Heart left ventricle (tissue), 16 donors: ENCODE results near the gene IHH. TPM values are rescaled to one million over a fixed set of nuclear protein-coding genes. Genes with fewer than 3 reads are reported as not detected.

ENCODE experiments used
- ATAC-seq, 4 donors: fragments of 200-7000 bp; cut with Tn5 transposase; one replicate each; pipeline ENCODE4 v1.9.1; 2020 to 2022; ENCODE audit warnings: moderate library complexity in 4 of 4, mild to moderate bottlenecking in 3 of 4, moderate number of reproducible peaks in 1 of 4
- DNase-seq, 5 donors: peaks; one replicate each; pipeline ENCODE4 v3.0.0-alpha.2; 2020
- H3K27ac ChIP-seq, 12 donors: fragments of 200-600 bp; sonication (generic) in 4 of 12; one replicate each; pipeline versions ENCODE4 v1.5.0 to v1.8.0; 2016 to 2022; ENCODE audit warnings: mild to moderate bottlenecking in 2 of 12
- H3K27me3 ChIP-seq, 9 donors: fragments of 200-600 bp; sonication (generic) in 2 of 9; one replicate each; pipeline versions ENCODE4 v1.5.1 to v1.8.0; 2016 to 2022; ENCODE audit warnings: mild to moderate bottlenecking in 3 of 9
- H3K36me3 ChIP-seq, 9 donors: fragments of 200-600 bp; sonication (generic) in 2 of 9; one replicate each; pipeline versions ENCODE4 v1.5.0 to v1.8.0; 2018 to 2022; ENCODE audit warnings: mild to moderate bottlenecking in 2 of 9
- H3K4me1 ChIP-seq, 12 donors: fragments of 200-600 bp; sonication (generic) in 4 of 12; one replicate each; pipeline versions ENCODE4 v1.5.0 to v1.8.0; 2016 to 2022; ENCODE audit warnings: mild to moderate bottlenecking in 3 of 12
- H3K4me3 ChIP-seq, 12 donors: fragments of 200-600 bp; sonication (generic) in 4 of 12; one replicate each; pipeline versions ENCODE4 v1.5.0 to v1.8.0; 2017 to 2022; ENCODE audit warnings: mild to moderate bottlenecking in 9 of 12, moderate library complexity in 4 of 12
- H3K9me3 ChIP-seq, 12 donors: fragments of 200-600 bp; sonication (generic) in 4 of 12; one replicate each; pipeline versions ENCODE4 v1.5.0 to v1.8.0; 2016 to 2022; ENCODE audit warnings: mild to moderate bottlenecking in 1 of 12
- CTCF ChIP-seq, 12 donors: fragments of 200-600 bp; sonication (generic) in 4 of 12; IDR thresholded peaks; one replicate each; pipeline versions ENCODE4 v1.5.0 to v1.8.0; 2018 to 2022; ENCODE audit warnings: antibody characterized with exemption in 12 of 12, mild to moderate bottlenecking in 5 of 12
- POLR2A ChIP-seq, 2 donors: fragments of 450-650 bp; IDR thresholded peaks; one replicate each; pipeline ENCODE4 v1.6.1; 2017; ENCODE audit warnings: antibody characterized with exemption in 2 of 2, mild to moderate bottlenecking in 2 of 2, moderate library complexity in 2 of 2
- WGBS, 4 donors: extraction: QIAGEN DNeasy Blood & Tissue Kit in 2 of 4; methylation state at CpG; one replicate each; pipeline versions ENCODE4 v1.1.5 to v1.1.7; 2013 to 2018; 5-methylcytosine and 5-hydroxymethylcytosine counted together
- intact Hi-C, 10 donors: fragments of 100-400 bp; cut with DNase I; formaldehyde crosslinking; loops; one replicate each; pipeline versions ENCODE4 v1.11.1 to v1.14.2; 2022
- polyA plus RNA-seq, 2 donors: library from polyadenylated mRNA; stranded (reverse); fragments of 200-250 nt; gene quantifications; one replicate each; pipeline ENCODE4 v1.2.3, GENCODE V29; 2013
- total RNA-seq, 9 donors: library from RNA; depleted of rRNA in 2 of 9; stranded (reverse); fragments of >200 nt in 2 of 9; fragmentation: NEBNext Ultra II Directional in 3 of 9; extraction: Animal tissue kit (Norgen Biotek cat#: 25700) in 3 of 9; gene quantifications; one replicate each; pipeline versions ENCODE4 v1.1.0 to v1.2.4, GENCODE V29; 2016 to 2023
- donor health status: ischemic (EF 13 %, LVEDD 7.1; RV severe dilation, severe dysfunction).
- donor health status: healthy with polysubstance abuse.
- donor health status: DM: no; HTN: yes; CAD: no.
- donor health status: DM: no; HTN: no; CAD: no.
- donor health status: ischemic (EF 25% LVEDD 6.9; RV normal size, moderate dysfunction).
- donor health status: ischemic (EF 25% LVEDD 5.7; RV mildly dilated, moderate dysfunction).
- donor health status: healthy.
- donor health status: DM: yes; HTN: yes; CAD: no.
- donor health status: ischemic (EF 35%, LVEDD 5.7; RV mildly dilated, moderate dysfunction).
- donor health status: nonischemic (EF 11% LVEDD 7.7; RV severe dilation, severe dysfunction).
- donor health status: DM: yes; HTN: yes; CAD: no.
- donor health status: PGD.
- donor health status: ischemic (EF 29% LVEDD 5.4; RV normal size, mild dysfunction).
- donor health status: nonischemic (EF 23%, LVEDD 6.1; RV moderate dilation, normal function).

The IHH gene
- total and polyA plus RNA-seq, 11 donors = not detected

DNA sequence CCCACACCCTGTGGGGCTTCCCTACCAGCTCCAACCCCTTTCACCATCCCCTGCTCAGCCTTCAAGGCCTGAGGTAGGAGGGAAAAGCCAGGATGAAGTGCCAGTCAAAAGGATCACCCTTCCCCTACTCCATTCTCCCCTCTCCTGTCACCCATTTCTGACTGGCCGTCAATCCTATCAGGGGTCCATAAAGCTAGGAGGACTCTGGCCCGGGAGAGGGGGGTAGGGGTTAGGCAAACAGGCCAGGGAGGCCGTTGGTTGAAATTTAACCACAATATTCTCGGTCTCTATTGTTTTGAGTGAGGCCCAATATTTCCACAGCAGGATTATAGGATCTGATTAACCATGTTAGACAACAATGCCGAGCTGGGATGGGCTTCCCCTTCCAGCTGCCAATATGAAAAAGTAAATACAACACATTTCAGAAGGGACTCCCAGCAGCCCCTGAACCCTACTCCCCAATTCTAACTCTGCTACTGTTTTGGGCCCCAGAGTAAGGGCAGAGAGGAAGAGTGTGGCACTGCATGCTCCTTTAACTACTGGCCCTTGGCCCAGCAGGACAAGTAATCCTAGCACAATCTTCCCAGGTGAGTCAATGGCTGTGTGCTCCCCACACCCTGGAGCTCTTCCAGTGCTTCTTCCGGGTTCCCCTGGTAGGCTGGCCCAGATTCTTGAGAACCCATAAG, 10.6 kb upstream of the IHH start:
- ATAC-seq = no peak
- intact Hi-C loops = loop anchor here in 6 of 10 donors (5.0 kb wide), 3 partner anchors 46 to 86 kb away; no protein-coding TSS in a partner anchor
- Histone ChIP-seq H3K27me3 (no peaks in the 10 kb centered on the region), H3K27ac (no peak overlapping the region), H3K36me3 (peaks cover 0 to 26% (median 20%) of the 10 kb centered on the region in 9 donors), H3K4me3 (no peak overlapping the region), H3K9me3 (no peaks in the 10 kb centered on the region), H3K4me1 (peaks cover 0 to 5% (median 0%) of the 10 kb centered on the region in 12 donors)
- 73 to 88% (median 87%) methylated on average over 6 of the region's 6 CpGs for WGBS, 4 donors
- no peak for TF ChIP-seq POLR2A (IDR thresholded peaks at IDR 0.05)
- no peak for TF ChIP-seq CTCF (IDR thresholded peaks at IDR 0.05)
- DNase-seq = no peak

DNA sequence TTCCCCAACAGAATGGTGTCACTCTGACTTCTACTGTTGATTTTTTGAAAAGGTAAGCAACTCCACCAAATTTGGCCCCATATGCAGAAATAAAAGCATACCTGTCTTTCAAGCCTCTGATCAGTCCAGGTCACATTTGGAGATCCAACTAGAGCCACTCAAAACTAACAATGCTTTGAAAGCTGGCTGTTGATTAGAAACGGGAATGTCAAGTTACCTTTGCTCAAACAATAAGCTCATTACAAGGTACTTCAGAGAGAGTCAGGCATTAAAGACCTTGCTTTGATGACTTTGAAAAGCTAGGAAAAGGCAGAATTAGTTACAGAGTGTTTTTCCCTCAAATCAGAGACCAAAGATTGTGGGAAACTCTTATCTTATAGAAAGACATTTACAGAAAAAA, 4.8 kb upstream of the IHH start:
- H3K4me1 ChIP-seq = peaks cover 0 to 9% (median 5%) of the 10 kb centered on the region in 12 donors
- H3K27me3 ChIP-seq = peaks cover 15 to 37% (median 24%) of the 10 kb centered on the region in 9 donors
- WGBS, 4 donors = 79 to 93% (median 83%) methylated on average over 1 of the region's 1 CpG
- no peak for ATAC-seq
- no peak overlapping the region for H3K4me3 ChIP-seq
- DNase-seq = no peak
- intact Hi-C loops = no loop called here
- H3K36me3 ChIP-seq = no peaks in the 10 kb centered on the region
- H3K27ac ChIP-seq = no peak overlapping the region
- H3K9me3 ChIP-seq = no peaks in the 10 kb centered on the region
- TF ChIP-seq CTCF (IDR thresholded peaks at IDR 0.05) = no peak

DNA sequence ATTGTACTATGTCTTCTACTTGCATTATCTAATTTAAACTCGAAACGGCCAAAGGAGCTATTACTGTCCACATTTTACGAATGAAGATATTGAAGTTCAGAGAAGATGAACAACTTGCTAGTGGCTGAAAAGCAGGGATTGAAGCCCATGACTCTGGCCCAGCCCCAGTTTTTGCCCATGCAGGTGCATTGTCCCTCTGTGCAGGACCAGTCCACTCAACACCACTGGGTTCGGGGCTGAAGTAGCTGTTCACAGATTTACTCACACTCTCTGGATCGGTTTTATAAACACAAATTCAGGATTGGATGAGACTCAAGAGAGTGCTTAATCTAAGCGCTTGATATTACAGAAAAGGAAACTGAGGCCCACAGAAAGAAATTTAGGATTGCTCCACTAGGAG, 1.4 kb upstream of the IHH start:
- DNase-seq = no peak
- H3K27ac ChIP-seq = no peak overlapping the region
- no peaks in the 10 kb centered on the region for H3K36me3 ChIP-seq
- H3K9me3 ChIP-seq = no peaks in the 10 kb centered on the region
- intact Hi-C loops = no loop called here
- H3K4me1 ChIP-seq = peaks cover 12 to 42% (median 33%) of the 10 kb centered on the region in 12 donors
- 64 to 79% (median 68%) methylated on average over 6 of the region's 6 CpGs for WGBS, 4 donors
- H3K27me3 ChIP-seq = peaks cover 46 to 69% (median 57%) of the 10 kb centered on the region in 9 donors
- no peak for ATAC-seq
- no peak for TF ChIP-seq POLR2A (IDR thresholded peaks at IDR 0.05)
- no peak for TF ChIP-seq CTCF (IDR thresholded peaks at IDR 0.05)
- H3K4me3 ChIP-seq = no peak overlapping the region

DNA sequence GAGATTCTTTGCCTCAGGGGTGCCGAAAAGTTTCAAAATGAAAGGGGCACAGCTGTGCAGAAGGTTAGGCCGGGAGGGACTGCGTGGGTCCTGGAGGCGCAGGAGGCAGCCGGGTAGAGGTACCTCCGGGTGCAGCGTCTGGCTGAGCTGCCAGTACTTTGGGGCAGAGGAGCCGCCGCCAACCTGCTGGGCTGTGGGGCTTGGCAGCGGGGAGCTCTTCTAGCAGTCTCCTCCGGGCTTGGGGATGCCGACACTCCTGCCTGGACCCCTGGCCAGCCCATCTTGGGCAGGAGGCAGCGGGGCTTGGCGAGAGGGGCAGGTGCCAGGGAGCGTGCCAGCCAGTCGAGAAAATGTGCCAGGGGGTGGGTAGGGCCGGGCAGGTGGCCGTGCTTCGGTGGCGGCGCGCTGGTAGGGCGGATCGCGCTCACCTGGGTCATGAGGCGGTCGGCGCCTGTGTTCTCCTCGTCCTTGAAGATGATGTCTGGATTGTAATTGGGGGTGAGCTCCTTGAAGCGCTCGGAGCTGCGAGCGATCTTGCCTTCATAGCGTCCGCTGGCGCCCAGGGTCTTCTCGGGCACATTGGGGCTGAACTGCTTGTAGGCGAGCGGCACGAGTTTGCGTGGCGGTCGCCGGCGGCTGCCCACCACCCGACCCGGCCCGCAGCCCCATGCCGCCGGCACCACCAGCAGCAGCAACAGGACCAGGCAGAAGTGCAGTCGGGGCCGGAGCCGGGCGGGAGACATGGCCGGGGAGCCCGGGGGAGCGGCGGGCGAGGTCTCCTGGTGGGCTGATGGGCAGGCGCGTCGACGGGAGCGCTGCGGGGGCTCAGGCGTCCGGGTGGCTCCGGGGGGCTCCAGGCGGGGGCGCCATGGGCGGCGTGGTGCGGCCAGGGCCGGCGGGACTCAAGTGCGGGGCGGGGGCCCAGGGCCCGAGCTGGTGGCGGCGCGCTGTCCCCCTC, 717 bp downstream of the IHH start:
- H3K27ac ChIP-seq = no peak overlapping the region
- peak overlapping the region in 9 of 12 donors; percentile 4 to 37 (median 15) for H3K4me3 ChIP-seq
- no peaks in the 10 kb centered on the region for H3K36me3 ChIP-seq
- intact Hi-C loops = loop anchor here in 9 of 10 donors (1.0 to 10.0 kb wide), 11 partner anchors 57 to 245 kb away; partner anchors contain the start of gene PTPRN (in 1 of the 9)
- WGBS, 4 donors = 3 to 7% (median 5%) methylated on average over 34 to 81 of the region's 81 CpGs
- TF ChIP-seq POLR2A (IDR thresholded peaks at IDR 0.05) (no peak), CTCF (IDR thresholded peaks at IDR 0.05) (no peak)
- no peaks in the 10 kb centered on the region for H3K9me3 ChIP-seq
- H3K4me1 ChIP-seq = peaks cover 12 to 42% (median 33%) of the 10 kb centered on the region in 12 donors
- H3K27me3 ChIP-seq = peaks cover 58 to 90% (median 75%) of the 10 kb centered on the region in 9 donors
- no peak for ATAC-seq
- no peak for DNase-seq
